Activated B cell treated with CpG ODN at 0.5 μM for 24 hours (primary cell): Measurements from ENCODE around the gene TEDC2. TPM values are rescaled to one million over a fixed set of nuclear protein-coding genes. Genes with fewer than 3 reads are reported as not detected.

ENCODE experiments used
- ATAC-seq: fragments of 200-7000 bp; cut with Tn5 transposase; one replicate; pipeline ENCODE4 v1.10.0; 2021; ENCODE audit warnings: low read depth, mild to moderate bottlenecking, moderate library complexity
- CTCF ChIA-PET: fragments of 350-600 bp; sonication (Branson Sonifier 250); formaldehyde crosslinking; loops from one replicate; lab custom pipeline; 2021; ENCODE audit warnings: antibody characterized with exemption; lab: Charles Lee
- POLR2A ChIA-PET: fragments of 350-600 bp; sonication (Branson Sonifier 250); formaldehyde crosslinking; loops from one replicate; lab custom pipeline; 2021; ENCODE audit warnings: antibody characterized with exemption; lab: Charles Lee
- DNase-seq: peaks from one replicate; pipeline ENCODE4 v3.0.0; 2022
- H3K27ac Mint-ChIP-seq: one replicate; pipeline ENCODE4 v1.8.0; 2020; ENCODE audit warnings: mixed read lengths
- H3K27me3 Mint-ChIP-seq: one replicate; pipeline ENCODE4 v1.8.0; 2021; ENCODE audit warnings: mixed read lengths
- H3K36me3 Mint-ChIP-seq: one replicate; pipeline ENCODE4 v1.8.0; 2021; ENCODE audit warnings: low read depth, mixed read lengths
- H3K4me1 Mint-ChIP-seq: one replicate; pipeline ENCODE4 v1.8.0; 2021; ENCODE audit warnings: mixed read lengths
- H3K4me3 Mint-ChIP-seq: one replicate; pipeline ENCODE4 v1.8.0; 2020; ENCODE audit warnings: mild to moderate bottlenecking, mixed read lengths
- H3K9me3 Mint-ChIP-seq: one replicate; pipeline ENCODE4 v1.8.0; 2020; ENCODE audit warnings: mixed read lengths
- intact Hi-C: fragments of 100-400 bp; cut with micrococcal nuclease; formaldehyde crosslinking; loops from one replicate; pipeline ENCODE4 v1.15.1; 2024
- total RNA-seq: library from RNA; stranded (reverse); gene quantifications from 2 replicates; pipeline ENCODE4 v1.2.3, GENCODE V29; 2022
- TF ChIP-seq, protein P1 (sequence below): fragments of 200-600 bp; IDR thresholded peaks from one replicate; pipeline ENCODE4 v1.8.0; 2022; ENCODE audit warnings: antibody characterized with exemption, mild to moderate bottlenecking

The TEDC2 gene
- total RNA-seq, 1 donor from 2014 or later = 4.4 TPM

DNA sequence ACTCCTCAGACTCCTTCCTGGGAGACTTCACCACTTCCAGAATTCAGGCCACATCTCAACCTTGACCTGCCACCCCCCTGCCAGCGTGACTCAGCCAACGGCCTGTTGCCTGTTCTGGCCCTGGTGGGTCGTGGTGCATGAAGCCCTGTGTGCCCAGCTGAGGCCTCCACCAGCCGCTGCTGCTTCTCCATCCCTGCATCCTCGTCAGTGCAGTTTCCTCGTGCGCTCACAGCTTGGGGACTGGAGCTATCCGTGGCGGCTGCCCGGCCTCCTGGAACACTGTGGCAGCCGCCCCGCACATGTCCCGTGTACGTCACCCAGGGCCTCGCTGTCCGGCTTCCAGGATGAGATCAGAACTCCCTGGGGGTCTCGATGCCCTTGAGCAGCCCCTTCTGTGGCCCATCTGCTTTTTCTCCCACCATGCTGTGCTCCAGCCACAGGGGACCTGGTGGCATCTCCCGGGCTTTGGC is 8.0 kb upstream of the TEDC2 start:
- Mint-ChIP-seq H3K36me3 (peaks cover 27% of the 10 kb centered on the region), H3K27me3 (no peaks in the 10 kb centered on the region), H3K4me3 (no peak overlapping the region), H3K9me3 (no peaks in the 10 kb centered on the region), H3K4me1 (no peaks in the 10 kb centered on the region), H3K27ac (no peak overlapping the region)
- CTCF ChIA-PET = no interaction called here
- DNase-seq (no peak), ATAC-seq (no peak)
- TF ChIP-seq, protein P1, sequence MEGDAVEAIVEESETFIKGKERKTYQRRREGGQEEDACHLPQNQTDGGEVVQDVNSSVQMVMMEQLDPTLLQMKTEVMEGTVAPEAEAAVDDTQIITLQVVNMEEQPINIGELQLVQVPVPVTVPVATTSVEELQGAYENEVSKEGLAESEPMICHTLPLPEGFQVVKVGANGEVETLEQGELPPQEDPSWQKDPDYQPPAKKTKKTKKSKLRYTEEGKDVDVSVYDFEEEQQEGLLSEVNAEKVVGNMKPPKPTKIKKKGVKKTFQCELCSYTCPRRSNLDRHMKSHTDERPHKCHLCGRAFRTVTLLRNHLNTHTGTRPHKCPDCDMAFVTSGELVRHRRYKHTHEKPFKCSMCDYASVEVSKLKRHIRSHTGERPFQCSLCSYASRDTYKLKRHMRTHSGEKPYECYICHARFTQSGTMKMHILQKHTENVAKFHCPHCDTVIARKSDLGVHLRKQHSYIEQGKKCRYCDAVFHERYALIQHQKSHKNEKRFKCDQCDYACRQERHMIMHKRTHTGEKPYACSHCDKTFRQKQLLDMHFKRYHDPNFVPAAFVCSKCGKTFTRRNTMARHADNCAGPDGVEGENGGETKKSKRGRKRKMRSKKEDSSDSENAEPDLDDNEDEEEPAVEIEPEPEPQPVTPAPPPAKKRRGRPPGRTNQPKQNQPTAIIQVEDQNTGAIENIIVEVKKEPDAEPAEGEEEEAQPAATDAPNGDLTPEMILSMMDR = no peak
- intact Hi-C loops = no loop called here
- POLR2A ChIA-PET = no interaction called here

DNA sequence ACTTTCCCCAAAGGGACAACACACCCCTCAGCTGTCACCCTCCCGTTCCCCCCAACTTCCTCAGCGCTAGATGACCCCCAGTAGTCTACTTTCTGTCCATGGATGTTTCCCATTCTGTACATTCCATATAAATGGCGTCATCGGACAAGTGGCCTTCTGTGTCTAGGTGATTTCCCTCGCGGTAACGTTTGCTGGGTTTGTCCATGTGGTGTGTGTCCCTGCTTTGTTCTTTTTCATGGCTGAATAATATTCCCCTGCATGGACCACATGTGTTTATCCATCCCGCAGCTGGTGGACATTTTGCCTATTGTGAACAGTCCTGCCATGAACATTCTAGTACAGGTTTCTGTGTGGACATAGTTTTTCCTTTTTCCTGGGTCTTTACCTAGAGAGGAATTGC is 7.3 kb upstream of the TEDC2 start:
- Mint-ChIP-seq H3K9me3 (no peaks in the 10 kb centered on the region), H3K27me3 (no peaks in the 10 kb centered on the region), H3K36me3 (peaks cover 26% of the 10 kb centered on the region), H3K4me1 (no peaks in the 10 kb centered on the region), H3K4me3 (no peak overlapping the region), H3K27ac (no peak overlapping the region)
- CTCF ChIA-PET = no interaction called here
- POLR2A ChIA-PET = interaction anchor here (0.6 kb wide), 1 partner anchor 465 kb away, joined by 5 read pairs; no protein-coding TSS in a partner anchor
- ATAC-seq (no peak), DNase-seq (no peak)
- intact Hi-C loops = no loop called here
- TF ChIP-seq, protein P1 = no peak

DNA sequence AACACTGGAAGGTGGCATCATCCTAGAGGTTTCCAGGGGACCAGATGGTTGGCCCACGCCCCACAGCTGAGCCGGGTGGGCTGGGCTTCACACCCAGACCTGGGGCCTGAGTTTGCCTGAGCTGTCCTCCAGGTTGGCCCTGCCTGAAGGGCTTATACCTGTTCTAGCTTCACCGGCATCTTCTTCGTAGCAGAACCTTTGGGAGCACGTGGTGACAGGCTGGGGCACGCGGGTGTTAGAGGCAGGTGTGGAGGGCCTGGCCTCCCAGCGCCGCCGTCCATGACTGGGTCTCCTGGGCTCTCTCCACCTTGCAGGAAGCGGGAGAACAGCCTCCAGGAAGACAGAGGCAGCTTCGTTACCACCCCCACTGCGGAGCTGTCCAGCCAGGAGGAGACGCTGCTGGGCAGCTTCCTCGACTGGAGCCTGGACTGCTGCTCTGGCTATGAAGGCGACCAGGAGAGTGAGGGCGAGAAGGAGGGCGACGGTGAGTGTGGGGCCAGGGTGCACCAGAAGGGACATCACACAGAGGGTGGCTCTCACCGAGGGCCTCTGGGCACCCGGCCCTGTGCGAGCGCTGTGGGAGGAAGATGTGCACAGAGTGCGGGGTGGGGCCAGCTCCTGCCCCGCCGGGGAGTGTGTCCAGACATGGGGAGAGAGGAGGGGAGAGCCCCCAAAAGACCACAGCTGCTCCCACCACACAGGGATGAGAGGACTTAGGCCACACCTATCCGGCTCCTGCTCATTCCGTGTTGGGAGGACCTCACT is 4.6 kb upstream of the TEDC2 start:
- no peaks in the 10 kb centered on the region for H3K9me3 Mint-ChIP-seq
- DNase-seq (no peak), ATAC-seq (no peak)
- H3K4me1 Mint-ChIP-seq = peaks cover 9% of the 10 kb centered on the region
- H3K4me3 Mint-ChIP-seq = no peak overlapping the region
- TF ChIP-seq, protein P1 = no peak
- H3K36me3 Mint-ChIP-seq = peaks cover 16% of the 10 kb centered on the region
- no peaks in the 10 kb centered on the region for H3K27me3 Mint-ChIP-seq
- intact Hi-C loops = no loop called here
- POLR2A ChIA-PET = no interaction called here
- H3K27ac Mint-ChIP-seq = no peak overlapping the region
- CTCF ChIA-PET = no interaction called here

DNA sequence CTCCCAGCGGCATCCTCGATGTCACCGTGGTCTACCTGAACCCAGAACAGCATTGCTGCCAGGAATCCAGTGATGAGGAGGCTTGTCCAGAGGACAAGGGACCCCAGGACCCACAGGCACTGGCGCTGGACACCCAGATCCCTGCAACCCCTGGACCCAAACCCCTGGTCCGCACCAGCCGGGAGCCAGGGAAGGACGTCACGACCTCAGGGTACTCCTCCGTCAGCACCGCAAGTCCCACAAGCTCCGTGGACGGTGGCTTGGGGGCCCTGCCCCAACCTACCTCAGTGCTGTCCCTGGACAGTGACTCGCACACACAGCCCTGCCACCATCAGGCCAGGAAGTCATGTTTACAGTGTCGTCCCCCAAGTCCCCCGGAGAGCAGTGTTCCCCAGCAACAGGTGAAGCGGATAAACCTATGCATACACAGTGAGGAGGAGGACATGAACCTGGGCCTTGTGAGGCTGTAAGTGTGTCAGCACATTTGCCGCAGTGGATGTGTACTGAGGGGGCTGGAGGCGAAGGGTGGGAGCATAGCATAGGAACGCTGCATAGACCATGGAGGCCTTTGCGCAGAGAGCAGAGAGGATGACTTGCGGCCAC is 3.3 kb upstream of the TEDC2 start:
- H3K4me1 Mint-ChIP-seq = peaks cover 9% of the 10 kb centered on the region
- ATAC-seq (no peak), DNase-seq (no peak)
- H3K27ac Mint-ChIP-seq = no peak overlapping the region
- no peaks in the 10 kb centered on the region for H3K9me3 Mint-ChIP-seq
- H3K27me3 Mint-ChIP-seq = no peaks in the 10 kb centered on the region
- peaks cover 13% of the 10 kb centered on the region for H3K36me3 Mint-ChIP-seq
- TF ChIP-seq, protein P1 = no peak
- POLR2A ChIA-PET = interaction anchor here (0.9 kb wide), 1 partner anchor 27 kb away, joined by 3 read pairs; no protein-coding TSS in a partner anchor
- no peak overlapping the region for H3K4me3 Mint-ChIP-seq
- CTCF ChIA-PET = no interaction called here
- intact Hi-C loops = no loop called here

DNA sequence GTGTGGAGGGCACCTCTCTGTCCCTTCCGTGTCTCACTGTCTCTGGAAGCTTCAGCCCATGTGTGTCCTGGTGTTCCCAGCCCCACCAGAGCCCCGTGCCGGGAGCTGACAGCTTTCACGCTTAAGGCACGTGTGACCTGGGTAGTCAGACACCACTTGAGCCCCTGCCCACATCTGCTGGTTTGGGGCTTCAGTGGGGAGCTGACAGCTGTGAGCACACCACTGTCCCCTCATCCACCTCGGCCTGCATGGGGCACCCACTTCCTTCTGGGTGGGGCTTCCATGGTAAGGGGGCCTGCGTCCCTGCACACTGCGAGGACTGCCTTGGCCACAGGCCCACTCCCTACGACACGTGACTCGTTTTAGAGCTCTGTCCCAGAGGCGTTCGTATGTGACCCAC is 2.6 kb upstream of the TEDC2 start:
- Mint-ChIP-seq H3K9me3 (no peaks in the 10 kb centered on the region), H3K36me3 (peaks cover 11% of the 10 kb centered on the region), H3K4me3 (no peak overlapping the region), H3K27me3 (no peaks in the 10 kb centered on the region), H3K4me1 (peaks cover 9% of the 10 kb centered on the region), H3K27ac (no peak overlapping the region)
- TF ChIP-seq, protein P1 = no peak
- ChIA-PET POLR2A (no interaction called here), CTCF (no interaction called here)
- no peak for DNase-seq
- intact Hi-C loops = no loop called here
- ATAC-seq = no peak
